ENCODE results near the gene NR2C2AP. TPM values are rescaled to one million over a fixed set of nuclear protein-coding genes. Genes with fewer than 3 reads are reported as not detected.
"Not testable (repeated sequence)": the region's sequence is repeated elsewhere in the genome, so short reads cannot be mapped to it uniquely, and the experiment has no call there.

The NR2C2AP gene
- total and polyA plus RNA-seq, 9 donors = 8.8 to 27.2 (median 14.9) TPM

DNA sequence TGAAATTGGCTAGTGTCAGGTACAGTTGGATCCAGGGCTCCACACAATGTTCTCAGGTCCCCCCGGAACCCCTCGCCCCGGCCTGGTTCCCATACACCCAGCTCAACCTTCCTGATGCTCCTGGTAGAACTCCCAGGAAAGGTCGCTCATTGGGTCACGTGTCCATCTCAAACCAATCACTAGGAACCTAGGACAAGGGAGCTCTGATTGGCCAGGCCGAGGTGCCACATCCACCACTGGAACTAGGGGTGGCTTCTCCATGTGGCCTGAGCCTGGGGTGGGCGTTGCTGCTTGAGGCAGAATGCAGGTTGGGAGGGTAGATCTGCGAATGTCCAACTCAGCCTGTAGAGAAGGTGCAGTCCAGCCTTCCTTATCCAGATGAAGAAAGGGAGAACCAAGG lies 26.3 kb downstream of the NR2C2AP start:
- Histone ChIP-seq H3K27me3 (no peaks in the 10 kb centered on the region), H3K4me1 (ENCODE audit: insufficient read depth) (no peaks in the 10 kb centered on the region), H3K4me3 (no peak overlapping the region), H3K27ac (no peak overlapping the region), H3K9me3 (no peaks in the 10 kb centered on the region), H3K36me3 (no peaks in the 10 kb centered on the region)
- TF ChIP-seq EP300 (IDR thresholded peaks at IDR 0.05) (no peak), POLR2A (IDR thresholded peaks at IDR 0.05) (no peak)
- TF ChIP-seq, protein P1, sequence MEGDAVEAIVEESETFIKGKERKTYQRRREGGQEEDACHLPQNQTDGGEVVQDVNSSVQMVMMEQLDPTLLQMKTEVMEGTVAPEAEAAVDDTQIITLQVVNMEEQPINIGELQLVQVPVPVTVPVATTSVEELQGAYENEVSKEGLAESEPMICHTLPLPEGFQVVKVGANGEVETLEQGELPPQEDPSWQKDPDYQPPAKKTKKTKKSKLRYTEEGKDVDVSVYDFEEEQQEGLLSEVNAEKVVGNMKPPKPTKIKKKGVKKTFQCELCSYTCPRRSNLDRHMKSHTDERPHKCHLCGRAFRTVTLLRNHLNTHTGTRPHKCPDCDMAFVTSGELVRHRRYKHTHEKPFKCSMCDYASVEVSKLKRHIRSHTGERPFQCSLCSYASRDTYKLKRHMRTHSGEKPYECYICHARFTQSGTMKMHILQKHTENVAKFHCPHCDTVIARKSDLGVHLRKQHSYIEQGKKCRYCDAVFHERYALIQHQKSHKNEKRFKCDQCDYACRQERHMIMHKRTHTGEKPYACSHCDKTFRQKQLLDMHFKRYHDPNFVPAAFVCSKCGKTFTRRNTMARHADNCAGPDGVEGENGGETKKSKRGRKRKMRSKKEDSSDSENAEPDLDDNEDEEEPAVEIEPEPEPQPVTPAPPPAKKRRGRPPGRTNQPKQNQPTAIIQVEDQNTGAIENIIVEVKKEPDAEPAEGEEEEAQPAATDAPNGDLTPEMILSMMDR (IDR thresholded peaks at IDR 0.05) = no peak
- intact Hi-C loops (cut with DNase I) = loop anchor here in 1 of 4 donors (10.0 kb wide), 1 partner anchor 122 kb away; no protein-coding TSS in a partner anchor
- 80 to 94% (median 81%) methylated on average over 8 of the region's 8 CpGs for WGBS, 3 donors
- DNase-seq = no peak

DNA sequence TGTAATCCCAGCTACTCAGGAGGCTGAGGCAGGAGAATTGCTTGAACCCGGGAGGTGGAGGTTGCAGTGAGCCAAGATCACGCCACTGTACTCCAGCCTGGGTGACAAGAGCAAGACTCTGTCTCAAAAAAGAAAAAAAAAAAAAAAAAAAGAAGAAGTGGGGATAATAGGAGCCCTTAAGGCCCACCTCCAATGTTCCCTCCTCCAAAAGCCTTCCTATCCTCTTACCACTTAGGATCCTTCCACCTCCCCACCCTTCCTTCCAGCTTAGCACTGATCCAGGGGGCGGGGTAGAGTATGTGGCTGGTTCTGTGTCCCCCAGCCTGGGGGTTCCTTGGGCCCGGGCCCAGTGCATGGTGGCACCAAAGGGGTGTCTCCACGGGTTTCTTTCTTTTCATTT lies 30.0 kb downstream of the NR2C2AP start:
- H3K27me3 ChIP-seq; DNase-seq; H3K9me3 ChIP-seq; H3K27ac ChIP-seq; H3K36me3 ChIP-seq; H3K4me1 ChIP-seq (ENCODE audit: insufficient read depth); H3K4me3 ChIP-seq: not testable (repeated sequence)
- WGBS, 3 donors = 87 to 92% (median 91%) methylated on average over 5 of the region's 5 CpGs
- intact Hi-C loops (cut with DNase I) = loop anchor here in 1 of 4 donors (10.0 kb wide), 1 partner anchor 118 kb away; no protein-coding TSS in a partner anchor

DNA sequence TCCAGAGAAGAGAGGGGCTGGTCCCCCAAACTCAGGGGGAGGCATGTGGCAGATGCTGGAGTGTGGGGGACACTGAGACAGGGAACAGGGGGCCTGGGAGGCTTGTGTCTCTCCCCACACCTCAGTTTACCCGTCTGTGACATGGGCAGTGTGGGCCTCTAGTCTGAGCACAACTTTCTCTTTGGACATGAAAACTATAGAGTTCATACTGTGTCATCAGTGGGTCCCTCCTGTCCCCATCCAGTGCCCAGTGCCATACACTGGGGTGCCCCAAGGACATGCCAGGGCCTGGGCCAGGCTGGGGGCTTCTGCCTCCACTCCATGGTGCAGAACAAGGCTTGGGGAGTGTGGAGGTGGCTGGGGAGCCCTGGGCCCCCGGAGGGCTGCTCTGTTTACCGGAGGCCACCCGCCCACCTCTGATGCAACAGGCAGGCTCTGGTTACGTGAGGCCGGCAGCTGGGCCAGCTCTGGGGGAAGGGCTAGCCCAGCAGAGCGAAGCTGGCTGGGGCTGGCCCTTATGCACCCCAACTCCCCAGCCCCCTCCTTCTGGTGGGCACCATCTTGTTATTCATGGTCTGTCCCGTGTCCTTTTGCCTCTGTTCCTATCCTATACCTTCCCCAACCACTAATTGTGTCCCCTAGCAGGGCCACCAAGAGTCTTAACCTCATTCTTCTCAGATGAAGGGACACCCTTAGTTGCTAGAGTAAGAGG lies 31.2 kb downstream of the NR2C2AP start:
- H3K9me3 ChIP-seq = no peaks in the 10 kb centered on the region
- no peaks in the 10 kb centered on the region for H3K27me3 ChIP-seq
- H3K4me3 ChIP-seq = no peak overlapping the region
- H3K4me1 ChIP-seq (ENCODE audit: insufficient read depth) = peaks cover 7% of the 10 kb centered on the region
- intact Hi-C loops (cut with DNase I) = loop anchor here in 1 of 4 donors (10.0 kb wide), 1 partner anchor 117 kb away; no protein-coding TSS in a partner anchor
- 47 to 55% (median 49%) methylated on average over 7 to 8 of the region's 8 CpGs for WGBS, 3 donors
- H3K27ac ChIP-seq = no peak overlapping the region
- TF ChIP-seq POLR2A (IDR thresholded peaks at IDR 0.05) (no peak), EP300 (IDR thresholded peaks at IDR 0.05) (no peak)
- TF ChIP-seq, protein P1 (IDR thresholded peaks at IDR 0.05) = no peak
- H3K36me3 ChIP-seq = no peaks in the 10 kb centered on the region
- DNase-seq = no peak

DNA sequence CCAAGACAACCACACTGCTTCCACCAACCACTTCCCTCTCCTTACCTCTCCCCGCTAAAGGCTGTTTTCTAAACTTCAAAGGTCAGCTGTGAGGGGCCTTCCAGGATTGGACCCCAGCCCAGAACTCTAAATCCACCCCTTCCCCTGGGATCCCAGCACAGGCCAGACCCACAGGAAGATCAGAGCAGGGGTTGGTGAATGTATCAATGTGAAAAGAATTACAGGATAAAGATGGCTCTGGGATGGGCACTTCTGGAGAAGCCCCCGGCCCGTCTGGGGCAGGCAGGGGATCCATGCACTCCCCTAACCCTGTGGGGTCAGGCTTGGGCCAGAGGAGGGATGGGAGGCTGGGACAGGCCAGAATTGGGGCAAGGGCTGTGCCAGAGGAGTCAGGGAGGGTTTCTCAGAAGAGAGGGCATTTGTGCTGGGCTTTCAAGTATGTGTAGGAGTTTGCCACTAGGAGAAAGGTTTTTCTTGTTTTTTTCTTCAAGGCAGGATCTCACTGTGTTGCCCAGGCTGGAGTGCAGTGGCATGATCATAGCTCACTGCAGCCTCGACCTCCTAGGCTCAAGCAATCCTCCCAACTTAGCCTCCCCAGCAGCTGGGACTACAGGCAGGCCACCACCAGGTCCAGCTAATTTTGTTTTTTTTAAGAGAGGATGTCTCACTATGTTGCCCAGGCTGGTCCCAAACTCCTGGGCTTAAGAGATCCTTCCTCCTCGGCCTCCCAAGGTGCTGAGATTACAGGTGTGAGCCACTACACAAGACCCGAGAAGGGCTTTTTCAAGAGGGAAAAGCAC lies 32.1 kb downstream of the NR2C2AP start:
- TF ChIP-seq, protein P1 (IDR thresholded peaks at IDR 0.05) = no peak
- TF ChIP-seq POLR2A (IDR thresholded peaks at IDR 0.05) (no peak), EP300 (IDR thresholded peaks at IDR 0.05) (no peak)
- no peaks in the 10 kb centered on the region for H3K36me3 ChIP-seq
- peaks cover 7% of the 10 kb centered on the region for H3K4me1 ChIP-seq (ENCODE audit: insufficient read depth)
- WGBS, 3 donors = 62 to 69% (median 66%) methylated on average over 6 of the region's 6 CpGs
- intact Hi-C loops (cut with DNase I) = loop anchor here in 1 of 4 donors (10.0 kb wide), 1 partner anchor 116 kb away; no protein-coding TSS in a partner anchor
- H3K4me3 ChIP-seq = no peak overlapping the region
- DNase-seq = no peak
- H3K9me3 ChIP-seq = no peaks in the 10 kb centered on the region
- H3K27me3 ChIP-seq = no peaks in the 10 kb centered on the region
- no peak overlapping the region for H3K27ac ChIP-seq

Data from ovary (tissue), 9 donors.